ENCODE measurements around the gene SARM1.
A peak's percentile ranks its signal among the peaks of the same experiment; 100 is the strongest.
"Not testable (repeated sequence)": the region's sequence is repeated elsewhere in the genome, so short reads cannot be mapped to it uniquely, and the experiment has no call there.

The SARM1 gene

GRCh38 chr17:28335201-28335958 lies 36.1 kb upstream of the SARM1 start, which contains the start of the genes IFT20 and TNFAIP1:
TSS of gene IFT20 (minus strand) at chr17:28335472. CDS start at chr17:28331985, 3,487 bp downstream.
TSS of gene TNFAIP1 (plus strand) at chr17:28335761. CDS start at chr17:28339522, 3,761 bp downstream.
- peak within 1 kb of the TSS; percentile 96 to 97 for H3K27ac ChIP-seq

DNA sequence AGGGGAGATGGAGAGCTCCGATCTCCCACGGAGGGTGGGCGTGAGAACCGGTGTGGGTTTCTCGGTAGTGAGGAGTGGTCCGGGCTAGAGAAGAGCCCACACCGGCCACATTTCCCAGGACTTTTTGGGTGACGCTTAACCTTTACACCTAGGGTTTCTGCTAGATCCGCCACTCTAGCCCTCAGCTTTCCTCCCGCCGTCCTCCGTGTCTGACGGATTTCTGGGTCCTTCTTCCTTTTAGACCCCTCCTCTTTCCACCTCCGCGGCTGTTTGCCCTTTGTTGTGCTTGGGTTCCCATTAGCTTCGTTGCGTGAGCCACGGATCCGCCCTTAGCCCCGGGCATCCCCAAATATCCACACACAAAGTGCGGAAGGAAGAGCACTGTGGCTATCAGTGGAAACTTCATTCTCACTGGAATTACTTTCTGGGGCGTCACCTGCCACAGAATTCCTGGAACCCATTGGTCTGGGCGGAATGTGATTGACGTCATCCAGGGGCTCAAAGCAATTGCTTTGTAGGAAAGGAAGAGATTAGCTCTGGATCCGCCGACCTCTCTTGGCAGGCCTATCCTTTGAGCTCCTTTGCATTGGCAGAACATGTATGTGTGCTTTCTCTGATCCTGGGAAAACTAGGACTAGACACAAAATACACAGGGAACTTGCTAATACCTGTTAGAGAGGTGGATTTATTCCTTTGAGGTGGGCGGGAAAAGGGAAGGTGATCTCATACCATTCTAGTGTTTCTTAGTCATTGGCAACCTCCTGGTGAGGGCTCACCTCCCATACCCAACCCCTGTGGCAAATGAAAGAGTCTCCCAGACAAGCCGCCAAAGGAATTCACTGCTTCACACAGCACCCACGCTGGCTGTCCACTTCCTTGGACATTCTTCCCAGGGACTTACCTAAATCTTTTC lies 35.3 kb upstream of the SARM1 start:
- TF ChIP-seq, protein P1, sequence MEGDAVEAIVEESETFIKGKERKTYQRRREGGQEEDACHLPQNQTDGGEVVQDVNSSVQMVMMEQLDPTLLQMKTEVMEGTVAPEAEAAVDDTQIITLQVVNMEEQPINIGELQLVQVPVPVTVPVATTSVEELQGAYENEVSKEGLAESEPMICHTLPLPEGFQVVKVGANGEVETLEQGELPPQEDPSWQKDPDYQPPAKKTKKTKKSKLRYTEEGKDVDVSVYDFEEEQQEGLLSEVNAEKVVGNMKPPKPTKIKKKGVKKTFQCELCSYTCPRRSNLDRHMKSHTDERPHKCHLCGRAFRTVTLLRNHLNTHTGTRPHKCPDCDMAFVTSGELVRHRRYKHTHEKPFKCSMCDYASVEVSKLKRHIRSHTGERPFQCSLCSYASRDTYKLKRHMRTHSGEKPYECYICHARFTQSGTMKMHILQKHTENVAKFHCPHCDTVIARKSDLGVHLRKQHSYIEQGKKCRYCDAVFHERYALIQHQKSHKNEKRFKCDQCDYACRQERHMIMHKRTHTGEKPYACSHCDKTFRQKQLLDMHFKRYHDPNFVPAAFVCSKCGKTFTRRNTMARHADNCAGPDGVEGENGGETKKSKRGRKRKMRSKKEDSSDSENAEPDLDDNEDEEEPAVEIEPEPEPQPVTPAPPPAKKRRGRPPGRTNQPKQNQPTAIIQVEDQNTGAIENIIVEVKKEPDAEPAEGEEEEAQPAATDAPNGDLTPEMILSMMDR (IDR thresholded peaks at IDR 0.05), result no peak
- H3K27ac ChIP-seq, result peak overlapping the region; percentile 96 to 97

More at GRCh38 chr17:28335201-28335958, 36.1 kb upstream of the SARM1 start, which contains the start of the genes IFT20 and TNFAIP1:
- peak within 1 kb of the TSS; percentile 96 for H3K4me3 ChIP-seq
- peak; percentile 100 for DNase-seq (ENCODE audit: low spot score)
- TF ChIP-seq, protein P1 (IDR thresholded peaks at IDR 0.05), result no peak

GRCh38 chr17:28338056-28338768 lies 33.3 kb upstream of the SARM1 start:
- no peak for DNase-seq (ENCODE audit: low spot score)
- Histone ChIP-seq H3K27ac (peak overlapping the region; percentile 41 to 59), H3K4me3 (no peak overlapping the region)
- TF ChIP-seq, protein P1 (IDR thresholded peaks at IDR 0.05), result no peak

More for the DNA sequence above, 35.3 kb upstream of the SARM1 start:
- DNase-seq (ENCODE audit: low spot score), result no peak
- peak overlapping the region; percentile 96 for H3K4me3 ChIP-seq

- DNase-seq (ENCODE audit: low spot score); H3K4me3 ChIP-seq: not testable (repeated sequence)
- H3K27ac ChIP-seq, result peak overlapping the region; percentile 41 to 59
Observed at GRCh38 chr17:28338769-28339212, 32.7 kb upstream of the SARM1 start.

DNA sequence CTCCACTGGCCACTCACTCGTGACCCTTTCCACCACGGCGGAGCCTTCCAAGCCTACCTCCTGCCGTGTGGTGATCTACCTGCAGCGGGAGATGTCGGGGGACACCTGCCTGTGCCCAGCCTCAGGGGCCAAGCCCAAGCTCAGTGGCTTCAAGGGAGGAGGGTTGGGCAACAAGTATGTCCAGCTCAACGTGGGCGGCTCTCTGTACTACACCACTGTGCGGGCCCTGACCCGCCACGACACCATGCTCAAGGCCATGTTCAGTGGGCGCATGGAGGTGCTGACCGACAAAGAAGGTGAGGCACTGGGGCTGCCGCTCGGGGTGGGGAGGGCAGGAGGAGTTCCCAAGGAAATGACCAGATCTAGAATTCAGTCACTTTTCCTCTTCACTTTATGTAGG lies 32.1 kb upstream of the SARM1 start:
- DNase-seq (ENCODE audit: low spot score), result no peak
- no peak overlapping the region for H3K4me3 ChIP-seq
- H3K27ac ChIP-seq, result no peak overlapping the region
- TF ChIP-seq, protein P1 (IDR thresholded peaks at IDR 0.05), result no peak

GRCh38 chr17:28340374-28340773 lies 31.1 kb upstream of the SARM1 start:
- Histone ChIP-seq H3K4me3 (no peak overlapping the region), H3K27ac (no peak overlapping the region)
- TF ChIP-seq, protein P1 (IDR thresholded peaks at IDR 0.05), result no peak
- no peak for DNase-seq (ENCODE audit: low spot score)
